GM19463 (cell line): ENCODE data around the gene KCNE3.
A peak's percentile ranks its signal among the peaks of the same experiment; 100 is the strongest.

Source experiments
- ATAC-seq: cut with Tn5 transposase; IDR thresholded peaks from one replicate; pipeline ENCODE4 v1.9.1; 2021; ENCODE audit warnings: mild to moderate bottlenecking, moderate library complexity; ENCODE audit not compliant: unreplicated experiment

KCNE3 gene

DNA sequence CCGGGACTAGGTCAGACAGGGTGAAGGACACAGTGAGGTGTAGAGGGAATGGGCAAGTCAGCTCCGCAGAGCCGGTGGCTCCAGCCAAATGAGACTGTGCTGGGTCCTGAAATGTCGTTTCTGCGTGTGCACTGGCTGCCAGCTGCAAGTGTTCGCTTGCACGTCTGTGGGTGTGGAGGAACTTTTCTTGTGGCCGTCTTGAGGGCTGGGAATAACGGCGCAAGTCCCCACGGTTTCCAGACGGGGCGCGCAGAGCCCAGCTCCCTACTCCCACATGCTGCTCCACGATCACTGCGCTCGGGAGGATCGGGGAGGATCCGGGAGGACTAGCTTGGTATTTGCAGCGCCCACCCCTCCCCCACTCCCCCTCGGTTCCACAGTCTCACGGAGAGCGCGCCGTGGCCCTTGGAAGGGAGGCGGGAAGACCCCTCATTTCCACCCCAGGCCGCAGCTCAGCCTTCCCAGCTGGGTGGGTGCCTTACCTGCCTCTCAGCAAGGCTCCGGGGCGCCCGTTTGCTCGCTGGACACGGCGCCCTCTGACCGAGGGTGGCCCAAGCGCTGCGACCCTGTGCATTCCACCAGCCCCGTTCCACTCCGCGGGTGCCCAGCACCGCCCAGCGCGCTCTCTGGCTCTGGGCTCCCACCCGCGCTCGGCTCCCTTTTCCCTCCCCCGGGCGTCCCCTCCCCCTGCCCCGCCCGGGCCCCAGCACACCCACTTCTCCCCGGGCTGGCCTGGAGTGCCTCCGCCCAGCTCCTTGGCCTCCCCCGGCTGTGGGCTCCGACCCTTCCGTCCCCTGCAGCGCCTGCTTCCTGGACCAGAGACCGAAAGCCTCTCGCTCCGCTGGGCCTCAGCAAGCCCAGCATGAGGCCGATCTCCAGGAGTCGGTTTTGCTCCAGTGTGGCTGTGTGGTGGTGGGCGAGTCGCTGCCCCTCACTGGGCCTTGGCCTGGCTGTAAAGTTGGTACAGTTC, at the start of gene KCNE3:
Gene KCNE3 (minus strand): TSS at position 634 of the 970 bp plus-strand sequence. CDS start 9,986 bp downstream, outside the sequence.
- no peak for ATAC-seq

DNA sequence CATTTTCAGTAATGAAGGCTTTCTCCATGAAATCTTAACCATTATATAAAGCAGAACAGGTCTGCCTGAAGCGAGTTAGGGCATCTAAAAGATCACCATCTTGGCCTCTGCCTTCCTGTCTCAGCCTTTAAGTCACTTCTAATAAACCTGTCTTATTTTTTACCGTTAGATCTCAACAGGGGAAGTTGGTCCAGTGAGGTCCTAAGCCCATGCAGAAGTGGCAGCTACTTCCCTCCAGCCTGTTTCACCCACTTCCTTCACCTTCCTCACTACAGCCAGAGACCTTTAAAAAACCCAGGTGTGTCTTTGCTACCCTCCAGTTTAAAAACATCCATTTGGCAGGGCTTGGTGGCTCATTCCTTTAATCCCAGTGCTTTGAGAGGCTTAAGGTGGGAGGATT, 40.2 kb upstream of the KCNE3 start:
- no peak for ATAC-seq

DNA sequence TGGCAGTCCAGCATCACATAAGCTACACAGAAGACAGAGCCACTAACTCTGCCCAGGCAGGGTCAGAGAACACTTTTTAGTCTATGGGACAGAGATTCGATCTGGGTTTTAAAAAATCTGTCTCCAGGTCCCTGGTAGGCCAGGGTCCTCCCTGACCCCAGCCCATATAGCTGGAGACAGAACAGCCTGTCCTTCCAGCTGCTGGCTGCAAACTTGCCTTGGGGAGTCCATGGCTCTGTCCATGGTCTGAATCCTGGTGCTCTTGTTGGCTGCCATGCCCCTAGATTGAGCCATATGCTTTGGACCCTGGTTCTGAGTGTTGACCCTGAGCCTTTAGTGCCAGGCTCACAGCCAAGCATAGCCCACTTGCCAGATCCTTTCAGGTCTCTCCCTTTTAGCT, 39.5 kb upstream of the KCNE3 start:
- ATAC-seq = no peak

DNA sequence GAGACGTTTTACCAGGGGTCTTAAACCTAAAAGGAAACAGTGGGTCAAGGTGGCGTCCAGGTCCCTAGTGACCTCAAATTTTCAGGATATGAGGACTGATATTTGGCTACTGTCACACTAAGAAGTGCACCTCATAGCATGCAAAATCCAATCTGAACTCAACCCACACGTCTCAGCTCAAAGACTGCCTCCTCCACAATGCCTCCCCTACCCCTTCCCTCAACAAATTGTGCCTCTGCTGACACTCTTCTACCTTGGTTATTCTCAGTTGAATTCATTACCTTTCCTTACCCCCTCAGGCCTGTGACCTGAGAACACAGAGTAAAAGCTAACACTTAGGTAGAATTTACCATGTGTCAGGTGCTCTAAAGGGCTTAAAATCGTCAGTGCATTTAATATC, 38.6 kb upstream of the KCNE3 start:
- ATAC-seq = no peak

DNA sequence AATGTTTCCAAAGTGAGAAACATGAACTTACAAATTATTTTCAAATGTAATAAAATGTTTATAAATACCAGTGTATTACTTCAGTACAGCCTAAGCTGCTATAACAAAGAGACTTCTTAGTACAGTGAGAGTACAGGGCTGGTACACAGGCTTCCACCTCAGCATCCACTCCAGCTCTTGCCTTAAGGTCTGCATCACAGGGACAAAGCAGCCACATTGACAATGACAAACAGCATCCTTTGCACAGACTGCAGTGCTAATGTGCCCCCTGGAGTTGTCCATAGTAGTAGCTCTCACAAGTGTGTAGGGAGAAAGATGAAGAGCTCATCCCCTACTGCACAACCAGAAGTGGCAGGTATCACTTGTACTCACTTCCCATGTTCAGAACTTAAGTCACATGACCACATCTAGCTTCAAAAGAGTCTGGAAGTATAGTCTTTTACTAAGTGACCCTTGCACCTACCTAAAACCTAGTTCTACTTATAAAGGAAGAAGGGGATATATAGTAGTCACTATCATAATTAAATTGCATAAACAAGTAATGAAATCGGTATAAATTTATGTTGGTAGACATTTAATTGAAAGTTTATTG, 36.8 kb upstream of the KCNE3 start:
- ATAC-seq = no peak

- ATAC-seq = no peak
Measured at GRCh38 chr11:74494916-74495315, 27.6 kb upstream of the KCNE3 start.

DNA sequence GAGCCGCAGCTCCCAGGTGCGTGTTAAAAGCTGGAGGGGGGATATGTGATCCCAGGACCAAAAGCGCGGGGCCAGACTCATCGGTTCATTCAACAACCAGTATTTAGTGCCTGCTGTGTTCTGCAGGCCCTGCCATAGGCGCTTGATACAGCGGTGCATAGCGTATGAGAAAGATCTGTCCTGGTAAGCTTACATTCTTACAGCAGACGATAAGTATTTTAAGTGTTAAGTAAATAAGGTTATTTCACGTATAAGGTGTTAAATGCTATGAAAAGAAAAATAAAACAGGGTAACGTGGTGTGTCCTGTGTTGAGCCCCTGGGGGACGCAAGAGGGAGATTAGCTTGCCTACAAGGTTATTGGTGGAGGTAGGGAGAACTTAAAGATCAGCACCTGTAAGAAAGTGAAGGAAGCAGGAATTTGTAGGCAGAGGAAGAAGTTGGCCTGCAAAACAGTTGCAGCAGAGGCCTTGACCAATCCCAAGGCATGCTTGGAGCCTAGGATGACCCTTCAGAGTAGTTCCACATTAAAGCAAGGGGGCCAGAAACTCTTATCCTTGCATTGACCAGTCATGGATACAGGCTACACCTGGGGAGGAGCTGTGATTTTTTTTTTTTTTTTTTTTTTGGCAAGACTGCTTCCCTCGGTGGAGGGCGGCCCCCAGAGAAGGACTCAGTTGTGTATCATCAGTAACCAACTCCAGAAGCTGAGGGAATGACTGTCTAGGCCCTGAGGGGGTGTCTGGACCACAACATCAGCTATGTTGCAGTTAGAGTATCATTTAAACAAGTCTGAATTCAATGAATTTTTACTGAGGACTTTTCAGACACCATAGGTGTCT, 26.7 kb upstream of the KCNE3 start:
- ATAC-seq = no peak

DNA sequence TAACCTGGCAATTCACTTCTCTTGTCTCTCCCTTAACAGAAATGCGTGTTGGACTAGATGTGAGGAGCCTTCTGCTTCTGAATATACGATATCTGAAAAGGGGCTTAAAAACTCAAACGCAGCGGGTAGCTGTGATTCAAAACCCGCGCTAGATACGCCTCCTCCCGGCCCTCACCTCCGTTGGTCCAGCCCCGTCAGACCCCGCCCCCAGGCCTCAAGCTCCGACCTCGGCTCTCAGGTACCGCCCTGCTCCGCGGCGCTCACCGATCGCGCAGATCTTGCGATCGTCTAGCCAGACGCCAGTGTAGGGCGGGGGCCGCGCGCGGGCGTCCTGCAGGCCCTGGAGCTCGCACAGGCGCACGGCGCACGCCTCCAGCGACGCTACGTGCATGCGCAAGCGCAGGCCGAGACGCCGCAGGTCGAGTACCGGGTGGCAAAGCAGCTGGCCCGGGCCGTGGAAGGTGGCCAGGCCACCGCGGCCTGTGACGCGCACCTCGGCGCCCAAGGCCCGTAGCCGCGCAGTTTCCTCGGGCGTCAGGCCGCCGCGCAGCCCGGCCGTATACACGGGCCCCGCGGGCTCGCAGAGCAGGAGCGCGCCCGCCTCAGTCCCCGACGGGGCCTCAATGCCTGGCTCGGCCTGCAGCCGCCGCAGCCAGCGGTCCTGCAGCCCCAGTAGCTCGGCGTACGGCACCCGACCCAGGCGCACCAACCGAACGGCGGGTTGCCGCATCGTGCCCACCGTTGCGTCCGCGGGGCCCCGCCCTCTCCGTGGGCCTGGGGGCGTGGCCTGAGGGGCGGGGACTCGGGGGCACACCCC, 25.8 kb upstream of the KCNE3 start, which contains the start of gene LIPT2:
Gene LIPT2 (minus strand): TSS at position 751 of the 817 bp plus-strand sequence. CDS start 21 bp downstream, at position 730.
- peak; percentile 98 for ATAC-seq

GRCh38 chr11:74492084-74492483, 24.7 kb upstream of the KCNE3 start:
- ATAC-seq = no peak

DNA sequence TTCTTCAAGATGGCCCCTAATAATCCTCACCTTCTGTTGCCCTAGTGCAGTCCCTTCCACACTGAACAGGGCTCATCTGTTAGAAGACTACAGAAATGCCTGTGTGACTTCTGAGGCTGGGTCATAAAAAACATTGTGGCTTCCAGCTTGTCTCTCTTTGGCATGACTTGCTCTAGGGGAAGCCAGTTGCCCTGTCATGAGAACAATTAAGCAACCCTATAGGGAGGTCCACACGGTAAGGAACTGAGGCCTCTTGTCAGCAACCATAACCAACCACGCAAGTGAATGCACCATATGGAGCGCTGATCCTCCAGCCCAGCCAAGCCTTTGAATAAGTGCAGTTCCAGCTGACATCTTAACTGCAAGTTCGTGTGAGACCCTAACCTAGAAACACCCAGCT, 23.6 kb upstream of the KCNE3 start:
- ATAC-seq = no peak

GRCh38 chr11:74487875-74488274, 20.5 kb upstream of the KCNE3 start:
- ATAC-seq = no peak

GRCh38 chr11:74485868-74486267, 18.5 kb upstream of the KCNE3 start:
- no peak for ATAC-seq

DNA sequence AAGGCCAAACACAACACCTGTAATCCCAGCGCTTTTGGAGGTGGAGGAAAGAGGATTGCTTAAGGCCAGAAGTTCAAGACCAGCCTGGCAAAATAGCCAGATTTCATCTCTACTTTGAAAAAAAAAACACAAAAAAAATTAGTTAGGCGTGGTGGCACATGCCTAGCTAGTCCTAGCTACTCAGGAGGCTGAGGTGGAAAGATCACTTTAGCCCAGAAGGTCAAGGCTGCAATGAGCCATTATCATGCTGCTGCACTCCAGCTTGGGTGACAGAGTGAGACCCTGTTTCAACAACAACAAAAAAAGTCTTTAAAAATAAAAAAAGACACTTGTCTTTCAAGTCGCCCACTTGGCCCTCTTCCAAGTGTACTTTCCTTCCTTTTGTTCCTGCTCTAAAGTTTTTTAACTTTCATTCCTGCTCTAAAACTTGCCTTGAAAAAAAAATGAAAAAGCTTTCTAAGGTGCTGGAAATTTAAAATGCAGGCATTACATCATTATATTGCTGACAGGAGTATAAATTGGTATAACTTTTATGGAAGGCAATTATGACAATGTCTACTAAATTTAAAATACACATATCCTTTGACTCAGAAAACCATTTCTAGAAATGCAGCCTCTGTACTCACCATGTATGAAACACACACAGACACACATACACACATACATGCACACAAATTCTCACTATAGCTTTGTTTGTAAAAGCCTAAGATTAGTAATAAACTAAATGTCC, 13.5 kb upstream of the KCNE3 start:
- ATAC-seq = no peak

DNA sequence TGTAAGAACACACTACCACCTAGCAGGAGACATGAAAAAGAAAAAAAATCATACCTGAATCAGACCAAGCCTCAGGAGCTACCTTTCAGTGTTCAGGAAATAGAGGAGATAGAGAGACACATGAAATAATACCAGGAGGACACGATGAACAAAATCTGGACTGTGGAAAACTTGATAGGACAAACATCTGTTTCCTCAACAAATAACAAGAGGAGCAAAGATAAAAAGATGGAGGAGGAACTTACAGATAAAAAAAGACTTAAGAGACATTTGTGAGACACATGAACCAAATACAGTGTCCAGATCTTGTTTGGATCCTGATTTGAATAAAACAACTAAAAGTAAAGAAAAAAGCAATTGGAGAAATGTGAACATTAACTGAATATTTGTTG, 12.4 kb upstream of the KCNE3 start:
- ATAC-seq = no peak

DNA sequence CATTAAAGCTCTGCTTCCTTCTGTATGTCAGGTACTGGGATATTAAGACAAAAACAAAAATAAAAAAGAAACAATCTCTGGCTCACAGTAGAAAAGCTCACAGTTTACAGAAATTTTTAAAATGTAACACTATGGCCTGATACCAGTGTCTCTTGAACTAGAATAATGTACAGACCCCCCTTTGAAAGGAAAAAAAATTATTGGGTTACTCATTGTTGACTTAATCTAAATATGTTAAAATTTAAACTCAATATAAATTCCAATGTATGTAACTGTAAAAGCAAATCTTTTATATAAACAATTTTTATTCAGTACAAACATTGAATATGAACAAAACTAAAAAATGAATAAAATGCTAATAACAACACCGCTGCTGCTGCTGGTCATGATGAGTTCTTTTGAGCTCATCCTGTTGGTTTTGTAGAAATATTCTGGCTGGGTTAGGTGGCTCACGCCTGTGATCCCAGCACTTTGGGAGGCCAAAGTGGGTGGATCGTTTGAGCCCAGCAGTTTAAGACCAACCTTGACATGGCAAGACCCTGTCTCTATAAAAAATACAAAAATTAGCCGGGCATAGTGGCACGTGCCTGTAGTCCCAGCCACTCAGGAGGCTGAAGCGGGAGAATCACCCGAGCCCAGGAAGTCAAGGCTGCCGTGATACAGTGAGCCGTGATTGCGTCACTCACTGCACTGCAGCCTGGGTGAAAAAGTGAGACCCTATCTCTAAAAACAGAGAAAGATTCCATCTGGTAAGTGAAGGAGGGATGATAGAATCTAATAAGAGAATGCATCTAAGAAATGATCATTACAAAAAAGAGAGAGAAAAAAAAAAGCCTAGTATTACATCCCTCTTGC, 11.8 kb upstream of the KCNE3 start:
- ATAC-seq = no peak

DNA sequence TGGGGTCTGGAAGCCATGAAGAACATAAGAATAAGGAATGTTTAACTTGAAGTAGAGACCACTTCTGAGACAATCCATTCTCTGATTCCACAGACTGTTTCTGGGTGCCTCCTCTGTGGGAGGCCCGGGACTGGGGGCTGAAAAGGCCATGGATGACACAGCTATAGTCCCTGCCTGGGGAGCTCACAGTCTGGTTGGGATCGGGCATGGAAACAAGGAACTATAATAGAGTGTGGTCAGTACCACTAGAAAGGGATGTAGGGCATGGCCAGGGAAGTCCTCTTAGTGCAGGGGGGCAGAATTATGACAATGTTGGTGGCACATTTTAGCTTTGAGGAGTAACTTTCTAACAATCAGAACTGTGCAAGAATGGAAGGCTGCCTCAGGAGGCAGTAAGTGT, 9.2 kb upstream of the KCNE3 start:
- ATAC-seq = no peak

DNA sequence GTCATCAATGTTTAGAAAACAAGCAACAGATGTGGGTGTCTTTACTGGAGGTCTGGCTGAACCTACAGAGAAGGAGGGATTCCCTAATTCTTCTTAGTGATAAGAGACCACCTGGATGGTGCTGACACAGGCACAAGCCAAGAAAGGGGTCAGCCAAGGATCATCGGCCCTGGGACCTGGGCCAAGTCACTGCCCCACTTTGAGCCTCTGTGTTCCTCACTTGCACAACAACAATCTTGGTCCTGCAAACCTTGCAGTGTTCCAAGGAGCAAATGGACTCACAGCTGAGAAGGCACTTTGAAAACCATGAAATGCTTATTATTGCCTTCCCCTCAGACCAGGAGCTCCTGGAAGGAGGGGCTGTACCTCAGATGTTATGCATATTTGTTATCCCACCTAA, 7.0 kb upstream of the KCNE3 start:
- ATAC-seq = no peak

- no peak for ATAC-seq
Measured at GRCh38 chr11:74473382-74474173, 6.2 kb upstream of the KCNE3 start.
